Measurements from ENCODE around the gene ADCY1.

ADCY1 gene

GRCh38 chr7:45697576-45698136 is 123.5 kb downstream of the ADCY1 start:
- Histone ChIP-seq H3K27ac (ENCODE audit: low read depth, low read length) (no peak overlapping the region), H3K4ac (ENCODE audit: low read depth, low read length) (no peak overlapping the region), H3K4me1 (ENCODE audit: control insufficient read depth, low read depth, low read length) (no peaks in the 10 kb centered on the region), H2BK5ac (ENCODE audit: low read length) (no peak overlapping the region), H3K36me3 (ENCODE audit: control insufficient read depth, insufficient read depth, low read length) (no peaks in the 10 kb centered on the region), H3K9ac (ENCODE audit: low read length) (no peak overlapping the region), H3K56ac (ENCODE audit: low read length) (no peak overlapping the region), H3K4me3 (ENCODE audit: low read length) (no peak overlapping the region), H3K18ac (ENCODE audit: low read length) (no peak overlapping the region), H2BK120ac (ENCODE audit: low read depth, low read length) (no peak overlapping the region), H3K79me1 (ENCODE audit: low read length) (no peaks in the 10 kb centered on the region), H3K4me2 (ENCODE audit: low read length) (no peak overlapping the region), H4K8ac (ENCODE audit: low read depth, low read length) (no peak overlapping the region), H3K23ac (ENCODE audit: low read length) (no peak overlapping the region), H4K5ac (ENCODE audit: low read length) (no peak overlapping the region), H2BK15ac (replicated peaks; ENCODE audit: low read depth) (no peak overlapping the region), H3K27me3 (ENCODE audit: insufficient read depth, low read length, poor library complexity) (no peaks in the 10 kb centered on the region), H3K79me2 (ENCODE audit: control insufficient read depth, insufficient read depth, low read length) (no peaks in the 10 kb centered on the region), H2AK5ac (ENCODE audit: low read length) (no peak overlapping the region)
- no CpG with 5 or more reads among the region's 5 CpGs for WGBS (ENCODE audit: extremely low coverage, insufficient coverage, low lambda C conversion rate)
- no peak for DNase-seq

- DNase-seq: no peak
- Histone ChIP-seq H3K27ac (ENCODE audit: low read depth, low read length) (no peak overlapping the region), H3K4me2 (ENCODE audit: low read length) (no peak overlapping the region), H3K79me2 (ENCODE audit: control insufficient read depth, insufficient read depth, low read length) (no peaks in the 10 kb centered on the region), H3K23ac (ENCODE audit: low read length) (no peak overlapping the region), H3K4me1 (ENCODE audit: control insufficient read depth, low read depth, low read length) (no peaks in the 10 kb centered on the region), H3K79me1 (ENCODE audit: low read length) (no peaks in the 10 kb centered on the region), H3K36me3 (ENCODE audit: control insufficient read depth, insufficient read depth, low read length) (no peaks in the 10 kb centered on the region), H3K9ac (ENCODE audit: low read length) (no peak overlapping the region), H3K4ac (ENCODE audit: low read depth, low read length) (no peak overlapping the region), H3K4me3 (ENCODE audit: low read length) (no peak overlapping the region), H4K8ac (ENCODE audit: low read depth, low read length) (no peak overlapping the region), H2BK15ac (replicated peaks; ENCODE audit: low read depth) (no peak overlapping the region), H2AK5ac (ENCODE audit: low read length) (no peak overlapping the region), H2BK5ac (ENCODE audit: low read length) (no peak overlapping the region), H3K18ac (ENCODE audit: low read length) (no peak overlapping the region), H4K5ac (ENCODE audit: low read length) (no peak overlapping the region), H3K27me3 (ENCODE audit: insufficient read depth, low read length, poor library complexity) (no peaks in the 10 kb centered on the region), H2BK120ac (ENCODE audit: low read depth, low read length) (no peak overlapping the region), H3K56ac (ENCODE audit: low read length) (no peak overlapping the region)
- no CpG with 5 or more reads among the region's 6 CpGs for WGBS (ENCODE audit: extremely low coverage, insufficient coverage, low lambda C conversion rate)
These were observed 124.3 kb downstream of the ADCY1 start for GRCh38 chr7:45698303-45699014.

GRCh38 chr7:45699015-45699309 is 124.8 kb downstream of the ADCY1 start:
- Histone ChIP-seq H4K8ac (ENCODE audit: low read depth, low read length) (no peak overlapping the region), H2BK5ac (ENCODE audit: low read length) (no peak overlapping the region), H3K4me1 (ENCODE audit: control insufficient read depth, low read depth, low read length) (no peaks in the 10 kb centered on the region), H3K56ac (ENCODE audit: low read length) (no peak overlapping the region), H3K79me1 (ENCODE audit: low read length) (no peaks in the 10 kb centered on the region), H2AK5ac (ENCODE audit: low read length) (no peak overlapping the region), H2BK120ac (ENCODE audit: low read depth, low read length) (no peak overlapping the region), H3K27me3 (ENCODE audit: insufficient read depth, low read length, poor library complexity) (no peaks in the 10 kb centered on the region), H3K36me3 (ENCODE audit: control insufficient read depth, insufficient read depth, low read length) (no peaks in the 10 kb centered on the region), H3K18ac (ENCODE audit: low read length) (no peak overlapping the region), H3K27ac (ENCODE audit: low read depth, low read length) (no peak overlapping the region), H3K9ac (ENCODE audit: low read length) (no peak overlapping the region), H3K79me2 (ENCODE audit: control insufficient read depth, insufficient read depth, low read length) (no peaks in the 10 kb centered on the region), H3K4me2 (ENCODE audit: low read length) (no peak overlapping the region), H3K23ac (ENCODE audit: low read length) (no peak overlapping the region), H4K5ac (ENCODE audit: low read length) (no peak overlapping the region), H3K4ac (ENCODE audit: low read depth, low read length) (no peak overlapping the region), H3K4me3 (ENCODE audit: low read length) (no peak overlapping the region), H2BK15ac (replicated peaks; ENCODE audit: low read depth) (no peak overlapping the region)
- DNase-seq: no peak

- Histone ChIP-seq H3K4ac (ENCODE audit: low read depth, low read length) (no peak overlapping the region), H2BK5ac (ENCODE audit: low read length) (no peak overlapping the region), H2BK120ac (ENCODE audit: low read depth, low read length) (no peak overlapping the region), H3K27ac (ENCODE audit: low read depth, low read length) (no peak overlapping the region), H3K4me1 (ENCODE audit: control insufficient read depth, low read depth, low read length) (no peaks in the 10 kb centered on the region), H3K36me3 (ENCODE audit: control insufficient read depth, insufficient read depth, low read length) (no peaks in the 10 kb centered on the region), H4K8ac (ENCODE audit: low read depth, low read length) (no peak overlapping the region), H2AK5ac (ENCODE audit: low read length) (no peak overlapping the region), H3K4me3 (ENCODE audit: low read length) (no peak overlapping the region), H3K79me1 (ENCODE audit: low read length) (no peaks in the 10 kb centered on the region), H3K23ac (ENCODE audit: low read length) (no peak overlapping the region), H3K4me2 (ENCODE audit: low read length) (no peak overlapping the region), H3K79me2 (ENCODE audit: control insufficient read depth, insufficient read depth, low read length) (no peaks in the 10 kb centered on the region), H3K18ac (ENCODE audit: low read length) (no peak overlapping the region), H4K5ac (ENCODE audit: low read length) (no peak overlapping the region), H3K27me3 (ENCODE audit: insufficient read depth, low read length, poor library complexity) (no peaks in the 10 kb centered on the region), H3K56ac (ENCODE audit: low read length) (no peak overlapping the region), H2BK15ac (replicated peaks; ENCODE audit: low read depth) (no peak overlapping the region), H3K9ac (ENCODE audit: low read length) (no peak overlapping the region)
- WGBS (ENCODE audit: extremely low coverage, insufficient coverage, low lambda C conversion rate): no CpG with 5 or more reads among the region's 11 CpGs
- no peak for DNase-seq
These were observed 125.7 kb downstream of the ADCY1 start for GRCh38 chr7:45699726-45700390.

GRCh38 chr7:45700556-45700955 is 126.4 kb downstream of the ADCY1 start:
- H3K79me2 ChIP-seq (ENCODE audit: control insufficient read depth, insufficient read depth, low read length): no peaks in the 10 kb centered on the region
- H3K56ac ChIP-seq (ENCODE audit: low read length): no peak overlapping the region
- no peak overlapping the region for H3K4me2 ChIP-seq (ENCODE audit: low read length)
- H3K27me3 ChIP-seq (ENCODE audit: insufficient read depth, low read length, poor library complexity): no peaks in the 10 kb centered on the region
- H3K36me3 ChIP-seq (ENCODE audit: control insufficient read depth, insufficient read depth, low read length): no peaks in the 10 kb centered on the region
- H3K4me3 ChIP-seq (ENCODE audit: low read length): no peak overlapping the region
- no CpG with 5 or more reads among the region's 2 CpGs for WGBS (ENCODE audit: extremely low coverage, insufficient coverage, low lambda C conversion rate)
- no peak overlapping the region for H2BK120ac ChIP-seq (ENCODE audit: low read depth, low read length)
- no peak overlapping the region for H4K8ac ChIP-seq (ENCODE audit: low read depth, low read length)
- H4K5ac ChIP-seq (ENCODE audit: low read length): no peak overlapping the region
- no peak overlapping the region for H3K9ac ChIP-seq (ENCODE audit: low read length)
- no peak overlapping the region for H3K4ac ChIP-seq (ENCODE audit: low read depth, low read length)
- no peak overlapping the region for H3K27ac ChIP-seq (ENCODE audit: low read depth, low read length)
- no peak overlapping the region for H3K18ac ChIP-seq (ENCODE audit: low read length)
- no peak overlapping the region for H3K23ac ChIP-seq (ENCODE audit: low read length)
- H2BK15ac ChIP-seq (replicated peaks; ENCODE audit: low read depth): no peak overlapping the region
- no peak overlapping the region for H2BK5ac ChIP-seq (ENCODE audit: low read length)
- no peaks in the 10 kb centered on the region for H3K4me1 ChIP-seq (ENCODE audit: control insufficient read depth, low read depth, low read length)
- no peaks in the 10 kb centered on the region for H3K79me1 ChIP-seq (ENCODE audit: low read length)
- no peak for DNase-seq
- H2AK5ac ChIP-seq (ENCODE audit: low read length): no peak overlapping the region

All from mesendoderm (in vitro differentiated cells).